GM18511 (cell line): ENCODE results near the gene FAM83F.
"Not testable (repeated sequence)": the region's sequence is repeated elsewhere in the genome, so short reads cannot be mapped to it uniquely, and the experiment has no call there.

Source experiments
- ATAC-seq: cut with Tn5 transposase; IDR thresholded peaks from one replicate; pipeline ENCODE4 v1.9.1; 2021; ENCODE audit warnings: mild to moderate bottlenecking, moderate library complexity; ENCODE audit not compliant: unreplicated experiment

The FAM83F gene

GRCh38 chr22:39992894-39993293 is 1.9 kb upstream of the FAM83F start:
- not testable (repeated sequence) for ATAC-seq

GRCh38 chr22:39994041-39994565 is 651 bp upstream of the FAM83F start:
- no peak for ATAC-seq

- no peak for ATAC-seq
These were observed 869 bp downstream of the FAM83F start for GRCh38 chr22:39995393-39996252.

GRCh38 chr22:39996732-39997131 is 2.0 kb downstream of the FAM83F start:
- no peak for ATAC-seq

GRCh38 chr22:39997421-39997820 is 2.7 kb downstream of the FAM83F start:
- no peak for ATAC-seq

GRCh38 chr22:39997939-39998726 is 3.4 kb downstream of the FAM83F start:
- no peak for ATAC-seq

GRCh38 chr22:39999144-39999757 is 4.5 kb downstream of the FAM83F start:
- no peak for ATAC-seq

- no peak for ATAC-seq
These were observed 5.4 kb downstream of the FAM83F start for GRCh38 chr22:40000171-40000570.

- ATAC-seq: no peak
These were observed 6.4 kb downstream of the FAM83F start for GRCh38 chr22:40001106-40001505.

GRCh38 chr22:40001800-40002577 is 7.2 kb downstream of the FAM83F start:
- ATAC-seq: no peak

GRCh38 chr22:40002935-40003715 is 8.4 kb downstream of the FAM83F start:
- no peak for ATAC-seq

- no peak for ATAC-seq
These were observed 10.1 kb downstream of the FAM83F start for GRCh38 chr22:40004836-40005235.

- ATAC-seq: no peak
These were observed 11.9 kb downstream of the FAM83F start for GRCh38 chr22:40006641-40007040.

GRCh38 chr22:40007853-40008710 is 13.3 kb downstream of the FAM83F start:
- ATAC-seq: no peak

GRCh38 chr22:40008726-40009291 is 14.1 kb downstream of the FAM83F start:
- no peak for ATAC-seq

- no peak for ATAC-seq
These were observed 14.6 kb downstream of the FAM83F start for GRCh38 chr22:40009292-40009774.

GRCh38 chr22:40009951-40010671 is 15.4 kb downstream of the FAM83F start:
- no peak for ATAC-seq

GRCh38 chr22:40010746-40011145 is 16.0 kb downstream of the FAM83F start:
- no peak for ATAC-seq
